ENCODE data around the gene UMAD1.
"Not testable (repeated sequence)": the region's sequence is repeated elsewhere in the genome, so short reads cannot be mapped to it uniquely, and the experiment has no call there.

UMAD1 gene

DNA sequence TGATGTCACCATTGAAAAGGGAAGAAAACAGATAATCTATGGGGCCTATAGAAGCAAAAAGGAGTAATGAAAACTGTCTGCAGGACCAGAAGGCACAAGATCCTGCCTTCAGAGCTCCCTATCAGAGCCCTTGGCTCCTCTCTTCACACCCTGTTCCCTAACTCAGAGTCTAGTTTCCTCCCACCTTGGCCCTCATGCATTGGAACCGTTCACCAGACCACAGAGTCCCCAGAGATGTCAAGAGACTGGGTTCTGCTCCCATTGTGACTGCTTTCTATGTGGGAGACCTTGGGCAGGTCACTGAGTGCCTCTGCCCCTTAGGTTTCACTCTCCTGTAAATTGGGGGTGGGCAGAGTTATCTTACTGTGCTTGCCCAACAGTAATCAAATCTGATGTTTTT lies 158.0 kb downstream of the UMAD1 start:
- H3K4me3 ChIP-seq, result no peak overlapping the region
- peaks cover 0 to 15% (median 6%) of the 10 kb centered on the region in 10 experiments; a peak in 13 of 20 replicates for H3K4me1 ChIP-seq
- no peak overlapping the region for H3K27ac ChIP-seq
- no peaks in the 10 kb centered on the region for H4K20me1 ChIP-seq
- H3K9ac ChIP-seq, result no peak overlapping the region
- H3K9me3 ChIP-seq (replicated peaks in 1 of 11), result peaks cover 0 to 13% (median 11%) of the 10 kb centered on the region in 11 experiments; a peak in 15 of 22 replicates
- H3K36me3 ChIP-seq, result peaks cover 0 to 22% (median 0%) of the 10 kb centered on the region in 11 experiments; a peak in 5 of 22 replicates
- TF ChIP-seq Cebpa-rat (IDR thresholded peaks at IDR 0.05), result no peak
- peak overlapping the region in 6 of 11 experiments; percentile 24 to 46 (median 38); a peak in 11 of 22 replicates for H3K4me2 ChIP-seq
- H3K27me3 ChIP-seq, result no peaks in the 10 kb centered on the region

DNA sequence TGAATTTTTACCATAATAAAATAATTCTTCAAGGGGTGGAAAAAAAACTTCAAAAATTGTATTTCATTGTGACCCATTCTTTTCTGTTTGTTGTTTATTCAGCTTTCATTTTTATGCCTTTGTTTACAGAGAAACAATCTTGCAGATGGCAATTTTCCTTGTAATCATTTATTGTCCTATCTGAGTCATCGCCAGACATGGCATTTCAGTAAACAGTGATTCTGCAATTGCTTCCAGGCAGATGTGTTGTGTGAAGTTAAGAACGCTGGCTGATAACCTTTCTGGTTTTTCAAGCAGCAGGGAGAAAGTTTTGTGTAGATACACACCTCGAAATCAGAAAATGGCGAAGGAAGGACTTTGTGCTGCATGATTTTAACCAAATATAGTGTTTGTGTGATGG lies 158.6 kb downstream of the UMAD1 start:
- no peak overlapping the region for H3K9ac ChIP-seq
- H4K20me1 ChIP-seq, result no peaks in the 10 kb centered on the region
- TF ChIP-seq Cebpa-rat (IDR thresholded peaks at IDR 0.05), result no peak
- no peak overlapping the region for H3K4me3 ChIP-seq
- H3K9me3 ChIP-seq (replicated peaks in 1 of 11), result peaks cover 0 to 13% (median 11%) of the 10 kb centered on the region in 11 experiments; a peak in 15 of 22 replicates
- peaks cover 0 to 15% (median 6%) of the 10 kb centered on the region in 10 experiments; a peak in 13 of 20 replicates for H3K4me1 ChIP-seq
- H3K27me3 ChIP-seq, result no peaks in the 10 kb centered on the region
- no peak overlapping the region for H3K4me2 ChIP-seq
- H3K36me3 ChIP-seq, result peaks cover 0 to 22% (median 0%) of the 10 kb centered on the region in 11 experiments; a peak in 5 of 22 replicates
- H3K27ac ChIP-seq, result no peak overlapping the region

DNA sequence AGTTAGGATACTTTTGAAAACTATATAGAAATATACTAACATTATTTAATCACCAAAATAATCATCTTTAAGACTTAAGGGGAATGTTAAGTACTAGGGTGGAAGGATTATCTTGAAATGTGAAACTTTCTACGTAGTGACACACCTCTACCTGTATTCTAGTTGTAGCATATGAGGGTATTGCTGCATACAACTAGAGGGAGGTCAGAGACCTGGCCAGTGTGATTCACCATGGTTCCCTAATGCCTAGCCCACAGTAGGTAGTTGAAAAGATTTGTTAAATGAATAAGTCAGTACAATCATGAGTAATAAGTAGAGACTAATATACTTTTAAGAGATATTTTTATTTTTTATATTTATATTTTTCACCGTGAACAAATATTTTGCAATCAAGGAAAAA lies 162.0 kb downstream of the UMAD1 start:
- Histone ChIP-seq H3K27ac (no peak overlapping the region), H4K20me1 (no peaks in the 10 kb centered on the region), H3K4me1 (peaks cover 8 to 27% (median 20%) of the 10 kb centered on the region in 10 experiments; a peak in 19 of 20 replicates), H3K4me2 (no peak overlapping the region), H3K27me3 (no peaks in the 10 kb centered on the region), H3K36me3 (peaks cover 0 to 9% (median 0%) of the 10 kb centered on the region in 11 experiments; a peak in 1 of 22 replicates), H3K9ac (no peak overlapping the region), H3K4me3 (no peak overlapping the region), H3K9me3 (replicated peaks in 1 of 11) (peaks cover 0 to 4% (median 0%) of the 10 kb centered on the region in 11 experiments; a peak in 1 of 22 replicates)
- no peak for TF ChIP-seq Cebpa-rat (IDR thresholded peaks at IDR 0.05)

- H3K9me3 ChIP-seq (replicated peaks in 1 of 11), result peaks cover 0 to 4% (median 0%) of the 10 kb centered on the region in 11 experiments; a peak in 1 of 22 replicates
- no peak overlapping the region for H3K27ac ChIP-seq
- peaks cover 8 to 19% (median 14%) of the 10 kb centered on the region in 10 experiments; a peak in 19 of 20 replicates for H3K4me1 ChIP-seq
- H3K9ac ChIP-seq, result no peak overlapping the region
- no peaks in the 10 kb centered on the region for H4K20me1 ChIP-seq
- H3K36me3 ChIP-seq, result peaks cover 0 to 6% (median 0%) of the 10 kb centered on the region in 11 experiments; a peak in 1 of 22 replicates
- H3K4me2 ChIP-seq, result no peak overlapping the region
- H3K27me3 ChIP-seq, result no peaks in the 10 kb centered on the region
- no peak overlapping the region for H3K4me3 ChIP-seq
- no peak for TF ChIP-seq Cebpa-rat (IDR thresholded peaks at IDR 0.05)
Measured at GRCh38 chr7:7803715-7804178, 163.2 kb downstream of the UMAD1 start.

GRCh38 chr7:7804822-7805221 lies 164.3 kb downstream of the UMAD1 start:
- H3K4me3 ChIP-seq; H3K27me3 ChIP-seq; H3K9me3 ChIP-seq (replicated peaks in 1 of 11); H3K36me3 ChIP-seq; H3K27ac ChIP-seq; H4K20me1 ChIP-seq; H3K9ac ChIP-seq: not testable (repeated sequence)
- Histone ChIP-seq H3K4me2 (peak overlapping the region in 6 of 11 experiments; percentile 30 to 57 (median 48); a peak in 7 of 22 replicates), H3K4me1 (peaks cover 8 to 19% (median 14%) of the 10 kb centered on the region in 10 experiments; a peak in 19 of 20 replicates)

DNA sequence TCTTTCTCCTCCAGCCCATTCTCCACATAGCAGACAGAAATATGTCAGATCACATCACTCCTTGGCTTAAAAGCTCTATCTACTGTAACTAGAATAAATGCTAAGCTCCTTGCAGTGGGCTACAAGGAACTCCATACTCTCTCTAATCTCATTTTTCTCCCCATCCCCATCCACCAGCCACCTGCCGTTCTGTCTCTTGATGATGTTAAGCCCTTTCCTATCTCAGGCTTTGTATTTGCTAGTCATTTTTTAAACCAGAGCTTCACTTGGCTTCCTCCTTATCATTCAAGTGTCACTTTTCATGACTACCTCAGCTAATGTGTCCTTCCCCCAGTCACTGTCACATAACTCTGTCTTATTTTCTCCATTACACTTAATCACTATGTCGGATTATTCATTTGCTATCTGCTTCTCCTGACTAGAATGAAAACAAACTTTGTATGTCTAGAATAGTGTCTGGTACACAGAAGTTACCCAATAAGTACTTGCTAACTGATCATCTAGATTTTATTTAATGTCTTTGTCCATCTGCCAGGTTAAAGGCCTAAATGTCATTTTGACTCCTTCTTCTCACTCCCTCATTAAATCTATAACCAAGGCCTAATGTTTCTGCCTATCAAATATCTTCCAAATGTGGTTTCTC lies 165.1 kb downstream of the UMAD1 start:
- no peak overlapping the region for H3K9ac ChIP-seq
- no peak for TF ChIP-seq Cebpa-rat (IDR thresholded peaks at IDR 0.05)
- H3K27me3 ChIP-seq, result no peaks in the 10 kb centered on the region
- no peak overlapping the region for H3K27ac ChIP-seq
- H3K4me3 ChIP-seq, result no peak overlapping the region
- peaks cover 0 to 4% (median 0%) of the 10 kb centered on the region in 11 experiments; a peak in 1 of 22 replicates for H3K9me3 ChIP-seq (replicated peaks in 1 of 11)
- H3K36me3 ChIP-seq, result peaks cover 0 to 6% (median 0%) of the 10 kb centered on the region in 11 experiments; a peak in 1 of 22 replicates
- H3K4me1 ChIP-seq, result peaks cover 8 to 19% (median 14%) of the 10 kb centered on the region in 10 experiments; a peak in 19 of 20 replicates
- H3K4me2 ChIP-seq, result peak overlapping the region in 10 of 11 experiments; percentile 14 to 57 (median 42); a peak in 19 of 22 replicates
- no peaks in the 10 kb centered on the region for H4K20me1 ChIP-seq

DNA sequence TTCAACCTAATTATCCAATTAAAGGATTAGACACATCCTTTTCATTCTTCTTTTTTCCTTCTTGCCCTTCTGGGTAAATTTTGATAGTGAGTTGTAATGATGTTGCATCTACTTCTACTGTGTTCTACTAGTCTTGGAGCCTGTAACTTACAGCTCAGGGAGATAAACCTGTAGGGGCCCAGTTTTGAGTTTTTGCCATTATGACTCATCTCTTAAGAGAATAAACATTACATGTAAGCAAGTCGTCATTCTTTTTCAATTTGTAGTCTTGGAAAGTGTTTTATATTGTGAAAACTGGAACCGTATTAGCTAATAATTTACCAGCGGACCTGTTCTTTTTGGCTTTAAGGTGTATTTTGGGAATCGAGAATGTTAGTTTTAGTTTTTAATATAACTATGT lies 167.6 kb downstream of the UMAD1 start:
- peaks cover 0 to 3% (median 0%) of the 10 kb centered on the region in 11 experiments; a peak in 3 of 22 replicates for H3K36me3 ChIP-seq
- peaks cover 0 to 7% (median 4%) of the 10 kb centered on the region in 11 experiments; a peak in 15 of 22 replicates for H3K9me3 ChIP-seq (replicated peaks in 1 of 11)
- no peaks in the 10 kb centered on the region for H4K20me1 ChIP-seq
- H3K9ac ChIP-seq, result no peak overlapping the region
- peaks cover 8 to 19% (median 14%) of the 10 kb centered on the region in 10 experiments; a peak in 19 of 20 replicates for H3K4me1 ChIP-seq
- H3K27ac ChIP-seq, result no peak overlapping the region
- no peak overlapping the region for H3K4me3 ChIP-seq
- no peaks in the 10 kb centered on the region for H3K27me3 ChIP-seq
- no peak overlapping the region for H3K4me2 ChIP-seq
- no peak for TF ChIP-seq Cebpa-rat (IDR thresholded peaks at IDR 0.05)

DNA sequence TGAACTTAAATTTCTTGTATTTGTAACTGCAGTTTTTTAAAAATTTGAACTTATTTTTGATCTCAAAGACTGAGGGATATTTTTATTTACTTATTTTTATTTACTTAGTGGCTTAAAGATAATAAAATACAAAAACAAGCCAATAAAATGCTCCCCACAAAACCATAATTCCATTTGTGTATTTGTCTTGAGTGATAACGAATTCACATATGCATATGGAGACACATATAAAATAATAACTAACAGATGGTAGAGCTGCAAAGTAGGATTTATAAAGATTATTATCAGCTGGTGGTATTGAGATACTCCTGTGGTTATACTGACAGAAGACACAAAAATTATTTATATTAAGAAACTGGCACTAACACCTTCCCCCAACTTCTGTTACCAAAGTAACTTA lies 168.1 kb downstream of the UMAD1 start:
- H4K20me1 ChIP-seq, result no peaks in the 10 kb centered on the region
- H3K9ac ChIP-seq, result no peak overlapping the region
- H3K36me3 ChIP-seq, result peaks cover 0 to 4% (median 0%) of the 10 kb centered on the region in 11 experiments; a peak in 2 of 22 replicates
- H3K9me3 ChIP-seq (replicated peaks in 1 of 11), result peaks cover 0 to 12% (median 9%) of the 10 kb centered on the region in 11 experiments; a peak in 17 of 22 replicates
- no peaks in the 10 kb centered on the region for H3K27me3 ChIP-seq
- H3K27ac ChIP-seq, result no peak overlapping the region
- H3K4me1 ChIP-seq, result peaks cover 8 to 19% (median 14%) of the 10 kb centered on the region in 10 experiments; a peak in 19 of 20 replicates
- H3K4me2 ChIP-seq, result no peak overlapping the region
- no peak for TF ChIP-seq Cebpa-rat (IDR thresholded peaks at IDR 0.05)
- no peak overlapping the region for H3K4me3 ChIP-seq

GRCh38 chr7:7810380-7810779 lies 169.8 kb downstream of the UMAD1 start:
- Histone ChIP-seq H3K27me3 (no peaks in the 10 kb centered on the region), H3K4me2 (no peak overlapping the region), H3K9ac (no peak overlapping the region), H3K4me3 (no peak overlapping the region), H3K27ac (no peak overlapping the region), H3K4me1 (peaks cover 12 to 19% (median 14%) of the 10 kb centered on the region in 10 experiments), H4K20me1 (no peaks in the 10 kb centered on the region), H3K9me3 (replicated peaks in 1 of 11) (peaks cover 14 to 27% (median 26%) of the 10 kb centered on the region in 11 experiments), H3K36me3 (peaks cover 0 to 8% (median 0%) of the 10 kb centered on the region in 11 experiments; a peak in 6 of 22 replicates)
- TF ChIP-seq Cebpa-rat (IDR thresholded peaks at IDR 0.05), result no peak

All from BLaER1 treated with 17β-estradiol and CSF1 and Interleukin-3, amounts not matched to agents 10 nM and 100 nM (cell line).